Lower leg skin (tissue), 4 donors: Measurements from ENCODE around the gene MARS1. TPM values are rescaled to one million over a fixed set of nuclear protein-coding genes. Genes with fewer than 3 reads are reported as not detected.
"Not testable (repeated sequence)": the region's sequence is repeated elsewhere in the genome, so short reads cannot be mapped to it uniquely, and the experiment has no call there.

Experiments
- DNase-seq, 2 donors: peaks; one replicate each; pipeline ENCODE4 v3.0.0-alpha.2; 2019; ENCODE audit warnings: low spot score in 2 of 2
- H3K4me3 ChIP-seq: fragments of 200-600 bp; sonication (generic); 2 replicates; pipeline ENCODE4 v1.5.1; 2017; ENCODE audit warnings: mild to moderate bottlenecking, low read depth; ENCODE audit not compliant: poor library complexity, severe bottlenecking
- POLR2A ChIP-seq, 2 donors: fragments of 450-650 bp; IDR thresholded peaks; one replicate each; pipeline ENCODE4 v1.6.1; 2016 to 2017; ENCODE audit warnings: antibody characterized with exemption in 2 of 2, mild to moderate bottlenecking in 1 of 2, moderate library complexity in 1 of 2
- WGBS, 2 donors: methylation state at CpG; one replicate each; pipeline ENCODE4 v1.1.5; 2018; 5-methylcytosine and 5-hydroxymethylcytosine counted together
- intact Hi-C: fragments of 100-400 bp; cut with DNase I; formaldehyde crosslinking; loops from one replicate; pipeline ENCODE4 v1.15.0; 2023; ENCODE audit warnings: low total_unique reads
- microRNA counts, 2 donors: library from miRNA; unstranded; fragments of <30 nt; microRNA quantifications; one replicate each; lab custom pipeline; 2016
- microRNA-seq, 2 donors: library from miRNA; unstranded; fragments of <30 nt; microRNA quantifications; one replicate each; pipeline ENCODE4, GENCODE V29; 2016; ENCODE audit warnings: borderline replicate concordance in 2 of 2, borderline number of aligned reads in 1 of 2
- total RNA-seq, 4 donors: library from RNA; depleted of rRNA; stranded (reverse); fragments of >200 nt; gene quantifications; one replicate each; pipeline ENCODE4 v1.1.0, GENCODE V29; 2016
- TF ChIP-seq, protein P1 (sequence below), 3 donors: fragments of 450-650 bp; IDR thresholded peaks; one replicate each; pipeline ENCODE4 v1.5.1; 2016; ENCODE audit warnings: antibody characterized with exemption in 3 of 3, mild to moderate bottlenecking in 3 of 3, moderate library complexity in 2 of 3

Gene MARS1
- total RNA-seq, 4 donors from 2014 or later, result 37.7 to 386 (median 51.4) TPM

DNA sequence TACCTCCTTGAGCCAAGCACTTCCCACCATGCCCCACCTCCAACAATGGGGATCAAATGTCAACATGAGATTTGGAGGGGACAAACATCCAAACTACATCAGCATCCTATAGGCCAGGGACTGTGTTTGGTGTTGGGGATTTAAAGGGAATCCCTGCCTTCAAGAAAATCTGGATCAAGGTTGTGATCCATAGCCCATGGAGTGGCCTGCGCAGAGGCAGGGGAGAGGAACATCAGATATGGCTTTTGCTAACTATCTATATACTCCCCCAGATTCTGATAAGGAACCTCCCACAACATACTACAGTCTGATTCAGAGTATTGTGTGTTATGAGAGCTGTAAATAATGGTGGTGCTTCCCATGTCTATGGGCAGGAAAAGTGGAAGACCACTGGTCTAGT lies 67.0 kb downstream of the MARS1 start:
- TF ChIP-seq, protein P1, sequence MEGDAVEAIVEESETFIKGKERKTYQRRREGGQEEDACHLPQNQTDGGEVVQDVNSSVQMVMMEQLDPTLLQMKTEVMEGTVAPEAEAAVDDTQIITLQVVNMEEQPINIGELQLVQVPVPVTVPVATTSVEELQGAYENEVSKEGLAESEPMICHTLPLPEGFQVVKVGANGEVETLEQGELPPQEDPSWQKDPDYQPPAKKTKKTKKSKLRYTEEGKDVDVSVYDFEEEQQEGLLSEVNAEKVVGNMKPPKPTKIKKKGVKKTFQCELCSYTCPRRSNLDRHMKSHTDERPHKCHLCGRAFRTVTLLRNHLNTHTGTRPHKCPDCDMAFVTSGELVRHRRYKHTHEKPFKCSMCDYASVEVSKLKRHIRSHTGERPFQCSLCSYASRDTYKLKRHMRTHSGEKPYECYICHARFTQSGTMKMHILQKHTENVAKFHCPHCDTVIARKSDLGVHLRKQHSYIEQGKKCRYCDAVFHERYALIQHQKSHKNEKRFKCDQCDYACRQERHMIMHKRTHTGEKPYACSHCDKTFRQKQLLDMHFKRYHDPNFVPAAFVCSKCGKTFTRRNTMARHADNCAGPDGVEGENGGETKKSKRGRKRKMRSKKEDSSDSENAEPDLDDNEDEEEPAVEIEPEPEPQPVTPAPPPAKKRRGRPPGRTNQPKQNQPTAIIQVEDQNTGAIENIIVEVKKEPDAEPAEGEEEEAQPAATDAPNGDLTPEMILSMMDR (IDR thresholded peaks at IDR 0.05), result no peak
- no peak for TF ChIP-seq POLR2A (IDR thresholded peaks at IDR 0.05)
- intact Hi-C loops, result no loop called here
- no peak overlapping the region for H3K4me3 ChIP-seq
- WGBS, 2 donors, result 92 to 100% methylated on average over 1 of the region's 1 CpG
- no peak for DNase-seq

DNA sequence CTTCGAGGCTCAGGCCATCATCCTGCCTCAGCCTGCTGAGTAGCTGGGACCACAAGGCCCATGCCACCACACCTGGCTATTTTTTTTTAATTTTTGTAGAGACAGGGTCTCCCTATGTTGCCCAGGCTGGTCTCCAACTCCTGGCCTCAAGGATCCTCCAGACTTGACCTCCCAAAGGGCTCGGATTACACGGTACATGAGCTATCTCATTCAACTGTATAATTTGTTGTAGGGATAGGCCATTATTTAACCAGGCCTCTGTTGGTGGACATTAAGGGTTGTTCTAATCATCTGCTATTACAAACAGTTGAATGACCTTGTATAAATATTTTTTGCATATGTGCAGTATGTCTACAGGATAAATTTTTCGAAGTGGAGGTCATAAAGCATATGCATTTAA lies 71.0 kb downstream of the MARS1 start:
- no peak for DNase-seq
- TF ChIP-seq, protein P1 (IDR thresholded peaks at IDR 0.05), result no peak
- no peak for TF ChIP-seq POLR2A (IDR thresholded peaks at IDR 0.05)
- H3K4me3 ChIP-seq, result no peak overlapping the region
- 85 to 88% methylated on average over 4 of the region's 4 CpGs for WGBS, 2 donors
- intact Hi-C loops, result no loop called here

DNA sequence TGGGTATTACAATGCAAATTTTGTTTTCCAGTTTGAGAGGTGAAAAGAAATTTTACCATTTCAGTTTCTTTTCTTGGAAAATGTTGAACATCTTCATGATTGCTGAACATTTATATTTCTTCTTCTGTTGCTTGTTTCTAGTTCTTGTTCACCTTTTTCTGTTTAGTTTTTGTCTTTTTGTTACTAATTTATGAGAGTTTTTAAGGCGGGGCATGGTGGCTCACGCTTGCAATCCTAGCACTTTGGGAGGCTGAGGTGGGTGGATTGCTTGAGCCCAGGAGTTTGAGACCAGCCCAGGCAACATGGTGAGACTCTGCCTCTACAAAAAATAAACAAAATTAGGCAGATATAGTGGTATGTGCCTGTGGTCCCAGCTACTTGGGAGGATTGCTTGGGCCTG lies 72.6 kb downstream of the MARS1 start:
- no peak overlapping the region for H3K4me3 ChIP-seq
- 91 to 94% methylated on average over 2 of the region's 2 CpGs for WGBS, 2 donors
- TF ChIP-seq, protein P1 (IDR thresholded peaks at IDR 0.05), result no peak
- no peak for TF ChIP-seq POLR2A (IDR thresholded peaks at IDR 0.05)
- intact Hi-C loops, result no loop called here
- DNase-seq, result no peak

DNA sequence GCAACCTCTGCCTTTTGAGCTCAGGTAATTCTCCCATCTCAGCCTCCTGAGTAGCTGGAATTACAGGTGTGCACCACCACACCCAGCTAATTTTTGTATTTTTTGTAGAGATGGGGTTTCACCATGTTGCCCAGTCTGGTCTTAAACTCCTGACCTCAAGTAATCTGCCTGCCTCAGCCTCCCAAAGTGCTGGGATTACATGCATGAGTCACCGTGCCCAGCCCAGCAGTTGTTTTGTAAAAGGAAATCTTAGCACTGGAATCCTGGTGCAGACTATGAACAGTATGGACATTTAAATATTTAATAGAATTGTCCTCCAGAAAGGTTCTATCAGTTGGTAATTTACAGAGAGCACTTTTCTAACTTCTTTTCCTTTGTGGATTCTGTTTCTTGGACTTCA lies 73.2 kb downstream of the MARS1 start:
- H3K4me3 ChIP-seq, DNase-seq, intact Hi-C loops: not testable (repeated sequence)
- WGBS, 2 donors, result 63 to 66% methylated on average over 1 of the region's 1 CpG

DNA sequence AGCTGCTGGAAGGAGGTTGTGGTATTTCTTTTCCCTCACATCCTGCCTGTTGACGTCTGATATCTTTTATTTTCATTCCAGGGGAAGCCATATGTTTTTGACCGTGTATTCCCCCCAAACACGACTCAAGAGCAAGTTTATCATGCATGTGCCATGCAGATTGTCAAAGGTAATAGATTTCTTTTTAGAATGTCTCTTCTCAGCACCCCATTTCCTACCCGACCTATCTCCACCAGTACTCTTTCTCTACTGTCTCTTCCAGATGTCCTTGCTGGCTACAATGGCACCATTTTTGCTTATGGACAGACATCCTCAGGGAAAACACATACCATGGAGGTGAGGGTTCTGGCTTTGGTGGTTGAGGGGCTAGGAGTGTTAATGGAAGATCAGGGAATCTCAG lies 75.5 kb downstream of the MARS1 start:
- no peak for TF ChIP-seq POLR2A (IDR thresholded peaks at IDR 0.05)
- TF ChIP-seq, protein P1 (IDR thresholded peaks at IDR 0.05), result no peak
- no peak overlapping the region for H3K4me3 ChIP-seq
- intact Hi-C loops, result no loop called here
- DNase-seq, result no peak
- 45 to 57% methylated on average over 4 of the region's 4 CpGs for WGBS, 2 donors

DNA sequence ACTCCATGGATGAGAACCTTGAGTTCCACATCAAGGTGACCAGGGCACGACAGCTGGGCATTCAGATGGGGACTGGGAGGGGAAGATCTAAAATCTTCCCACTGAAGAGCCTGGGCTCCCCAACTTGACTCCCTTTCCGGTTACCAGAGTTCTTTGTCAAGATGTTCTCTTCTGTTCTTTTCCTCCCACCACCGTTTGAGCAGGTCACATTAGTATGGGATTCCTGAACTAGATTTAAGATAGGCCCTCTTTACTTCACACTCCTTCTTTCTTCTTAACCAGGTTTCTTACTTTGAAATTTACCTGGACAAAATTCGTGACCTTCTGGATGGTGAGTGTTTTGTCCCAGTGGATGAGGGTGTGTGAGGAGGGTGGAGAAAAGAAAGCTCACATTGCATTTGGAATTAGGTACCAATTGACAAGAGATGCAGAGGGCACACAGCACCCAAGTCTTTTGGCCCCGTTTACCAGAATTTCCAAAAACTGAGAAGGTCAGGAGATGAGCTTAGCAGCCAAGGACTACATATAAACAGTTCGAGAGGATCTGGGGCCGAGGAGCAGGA lies 76.4 kb downstream of the MARS1 start:
- no peak for DNase-seq
- no peak overlapping the region for H3K4me3 ChIP-seq
- intact Hi-C loops, result no loop called here
- no peak for TF ChIP-seq POLR2A (IDR thresholded peaks at IDR 0.05)
- 84 to 88% methylated on average over 7 of the region's 7 CpGs for WGBS, 2 donors

MicroRNAs encoded within 50 kb of the gene (microRNA counts, 767-probe panel; counts per million panel counts)
- 0 to 358 counts per million in 2 donors for microRNA hsa-miR-616-3p (lab: Ali Mortazavi, UCI)

Small RNA genes within 50 kb of the gene (microRNA-seq; reads per million reads assigned to microRNA genes)
- gene MIR616 (0 reads per million in 2 donors), gene MIR6758 (0 reads per million in 2 donors)

Other genes starting within 250 kb of the MARS1 start
- 1 to 10 TPM in 2 of 4 donors, under 1 TPM in 2; 0.71 to 3.8 (median 1.5) TPM for gene STAC3, start 236.9 kb upstream of the MARS1 start, total RNA-seq
- gene R3HDM2, start 57.0 kb upstream of the MARS1 start, total RNA-seq, result 10 to 100 TPM; 37.2 to 64.6 (median 54.3) TPM
- gene INHBC, start 53.3 kb upstream of the MARS1 start, total RNA-seq, result not detected
- gene INHBE, start 32.8 kb upstream of the MARS1 start, total RNA-seq, result not detected
- 10 to 100 TPM in 1 of 4 donors, 1 to 10 TPM in 1, under 1 TPM in 2; 0.19 to 13.4 (median 1.9) TPM for gene GLI1, start 28.3 kb upstream of the MARS1 start, total RNA-seq
- 1 to 10 TPM; 2.3 to 6.6 (median 3.1) TPM for gene ARHGAP9, start 8.2 kb upstream of the MARS1 start, total RNA-seq
- 10 to 100 TPM; 27.6 to 58.2 (median 41.6) TPM for gene DDIT3, start 32.4 kb downstream of the MARS1 start, total RNA-seq
- gene MBD6, start 34.8 kb downstream of the MARS1 start, total RNA-seq, result 10 to 100 TPM; 13.8 to 50.4 (median 26.5) TPM
- gene DCTN2, start 59.1 kb downstream of the MARS1 start, total RNA-seq, result 100 to 1,000 TPM; 166 to 257 (median 181) TPM
- gene KIF5A, start 62.0 kb downstream of the MARS1 start, total RNA-seq, result 1 to 10 TPM in 1 of 4 donors, under 1 TPM in 3; 0.08 to 1.2 (median 0.23) TPM
- 10 to 100 TPM; 29.1 to 48.9 (median 39.1) TPM for gene PIP4K2C, start 103.1 kb downstream of the MARS1 start, total RNA-seq
- 10 to 100 TPM in 2 of 4 donors, 1 to 10 TPM in 2; 6.1 to 17.4 (median 11.4) TPM for gene DTX3, start 116.8 kb downstream of the MARS1 start, total RNA-seq
- 10 to 100 TPM in 1 of 4 donors, 1 to 10 TPM in 3; 3.8 to 10.3 (median 6.9) TPM for gene ARHGEF25, start 123.4 kb downstream of the MARS1 start, total RNA-seq
- gene B4GALNT1, start 145.1 kb downstream of the MARS1 start, total RNA-seq, result 1 to 10 TPM in 1 of 4 donors, under 1 TPM in 3; 0.19 to 1.7 (median 0.26) TPM
- 100 to 1,000 TPM; 195 to 265 (median 205) TPM for gene OS9, start 206.1 kb downstream of the MARS1 start, total RNA-seq